ENCODE results near the gene IFITM1. TPM values are rescaled to one million over a fixed set of nuclear protein-coding genes. Genes with fewer than 3 reads are reported as not detected.

The IFITM1 gene
- total and polyA plus RNA-seq, 2 of the 4 experiments (the other 2 are of a cell fraction), result 24.2 to 68.9 TPM

DNA sequence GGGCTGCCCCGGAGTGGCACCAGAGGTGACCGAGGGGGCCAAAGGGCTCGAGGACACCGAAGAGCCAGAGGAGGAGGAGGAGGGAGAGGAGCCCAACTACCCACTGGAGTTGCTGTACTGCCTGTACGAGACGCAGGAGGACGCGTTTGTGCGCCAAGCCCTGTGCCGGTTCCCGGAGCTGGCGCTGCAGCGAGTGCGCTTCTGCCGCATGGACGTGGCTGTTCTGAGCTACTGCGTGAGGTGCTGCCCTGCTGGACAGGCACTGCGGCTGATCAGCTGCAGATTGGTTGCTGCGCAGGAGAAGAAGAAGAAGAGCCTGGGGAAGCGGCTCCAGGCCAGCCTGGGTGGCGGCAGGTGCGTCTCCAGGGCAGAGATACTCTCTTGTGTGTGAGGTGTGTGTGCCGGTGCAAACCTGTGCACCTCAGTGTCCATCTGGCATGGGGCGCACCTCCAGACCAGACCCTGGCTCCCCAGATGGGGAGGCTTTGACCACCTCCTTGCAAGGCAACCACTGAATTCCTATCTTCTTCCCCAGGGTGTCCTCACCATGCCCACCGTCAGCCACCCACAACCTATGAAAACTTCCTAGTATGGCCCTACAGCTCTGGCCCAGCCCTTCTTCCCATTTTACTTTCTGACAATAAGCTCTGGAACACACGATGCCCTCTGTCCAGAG is 32.2 kb upstream of the IFITM1 start:
- H3K18ac ChIP-seq (ENCODE audit: low read depth, low read length), result no peak overlapping the region
- ChIA-PET POLR2A (ENCODE audit: unreplicated experiment) (no interaction called here), CTCF (interaction anchor here (0.6 kb wide), 1 partner anchor 19 kb away, joined by 7 read pairs; no protein-coding TSS in a partner anchor)
- no peak for DNase-seq
- intact Hi-C loops (cut with micrococcal nuclease), result no loop called here
- no peaks in the 10 kb centered on the region for H4K20me1 ChIP-seq (ENCODE audit: insufficient read depth, low read length)
- ATAC-seq (ENCODE audit: low read depth), result no peak
- in situ Hi-C loops (cut with MboI; ENCODE audit: low sequenced_read_pairs), result loop anchor here (10.0 kb wide), 1 partner anchor 57 kb away; no protein-coding TSS in a partner anchor
- TF ChIP-seq MXI1 (IDR thresholded peaks at IDR 0.05; ENCODE audit: borderline replicate concordance, low read depth, low read length) (no peak), POLR2A (IDR thresholded peaks at IDR 0.05; ENCODE audit: low read depth, low read length) (no peak), RAD21 (IDR thresholded peaks at IDR 0.05; ENCODE audit: low read length) (no peak), FOS (IDR thresholded peaks at IDR 0.05; ENCODE audit: low read depth, low read length) (no peak), RFX5 (IDR thresholded peaks at IDR 0.05; ENCODE audit: low read depth, low read length) (no peak), SMC3 (IDR thresholded peaks at IDR 0.05; ENCODE audit: low read depth, low read length) (no peak), ELK1 (IDR thresholded peaks at IDR 0.05; ENCODE audit: borderline replicate concordance, low read depth, low read length) (no peak), MAZ (IDR thresholded peaks at IDR 0.05; ENCODE audit: borderline replicate concordance, low read depth, low read length) (no peak), NFE2L2 (IDR thresholded peaks at IDR 0.05; ENCODE audit: low read depth, low read length) (no peak), RCOR1 (IDR thresholded peaks at IDR 0.05; ENCODE audit: insufficient replicate concordance, low read length) (no peak), CHD1 (IDR thresholded peaks at IDR 0.05; ENCODE audit: low read depth, low read length) (no peak), BHLHE40 (IDR thresholded peaks at IDR 0.05; ENCODE audit: low read depth, low read length) (no peak)
- TF ChIP-seq, protein P1, sequence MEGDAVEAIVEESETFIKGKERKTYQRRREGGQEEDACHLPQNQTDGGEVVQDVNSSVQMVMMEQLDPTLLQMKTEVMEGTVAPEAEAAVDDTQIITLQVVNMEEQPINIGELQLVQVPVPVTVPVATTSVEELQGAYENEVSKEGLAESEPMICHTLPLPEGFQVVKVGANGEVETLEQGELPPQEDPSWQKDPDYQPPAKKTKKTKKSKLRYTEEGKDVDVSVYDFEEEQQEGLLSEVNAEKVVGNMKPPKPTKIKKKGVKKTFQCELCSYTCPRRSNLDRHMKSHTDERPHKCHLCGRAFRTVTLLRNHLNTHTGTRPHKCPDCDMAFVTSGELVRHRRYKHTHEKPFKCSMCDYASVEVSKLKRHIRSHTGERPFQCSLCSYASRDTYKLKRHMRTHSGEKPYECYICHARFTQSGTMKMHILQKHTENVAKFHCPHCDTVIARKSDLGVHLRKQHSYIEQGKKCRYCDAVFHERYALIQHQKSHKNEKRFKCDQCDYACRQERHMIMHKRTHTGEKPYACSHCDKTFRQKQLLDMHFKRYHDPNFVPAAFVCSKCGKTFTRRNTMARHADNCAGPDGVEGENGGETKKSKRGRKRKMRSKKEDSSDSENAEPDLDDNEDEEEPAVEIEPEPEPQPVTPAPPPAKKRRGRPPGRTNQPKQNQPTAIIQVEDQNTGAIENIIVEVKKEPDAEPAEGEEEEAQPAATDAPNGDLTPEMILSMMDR (conservative IDR thresholded peaks at IDR 0.05; ENCODE audit: low read depth, low read length), result no peak
- no peak overlapping the region for H2AK5ac ChIP-seq (ENCODE audit: low read depth, low read length)
- 23% methylated on average over 10 of the region's 26 CpGs; no CpG with 5 or more reads in 1 of the 2 experiments for WGBS, 2 experiments (ENCODE audit: extremely low coverage in 2 of 2, insufficient read length in 1 of 2)
- H2AFZ ChIP-seq (replicated peaks; ENCODE audit: low read length, poor library complexity), result no peak overlapping the region
- H3K23ac ChIP-seq (ENCODE audit: low read depth, low read length), result no peak overlapping the region
- H3K9ac ChIP-seq (ENCODE audit: low read depth, low read length), result no peak overlapping the region
- H3K27ac ChIP-seq (ENCODE audit: insufficient read depth, low read length), result no peak overlapping the region
- H3K9me3 ChIP-seq (ENCODE audit: control insufficient read depth, insufficient read depth, low read length), result peaks cover 4% of the 10 kb centered on the region
- dilution Hi-C loops (cut with HindIII; ENCODE audit: low sequenced_read_pairs, unreplicated experiment), result no loop called here
- H2AK9ac ChIP-seq (replicated peaks; ENCODE audit: low read depth, low read length, poor library complexity), result no peak overlapping the region
- no peak overlapping the region for H4K91ac ChIP-seq (ENCODE audit: insufficient read depth, low read depth, low read length)
- no peak overlapping the region for H3K4me2 ChIP-seq (ENCODE audit: low read depth, low read length)
- no peak overlapping the region for H3K56ac ChIP-seq (ENCODE audit: extremely low read depth, insufficient read depth, low read length)
- no peaks in the 10 kb centered on the region for H3K4me1 ChIP-seq (ENCODE audit: control insufficient read depth, insufficient read depth, low read length)
- H3K9me1 ChIP-seq (ENCODE audit: insufficient read depth, low read length), result no peaks in the 10 kb centered on the region
- no peak overlapping the region for H3K4ac ChIP-seq (ENCODE audit: low read depth, low read length)
- no TSS peak for BruUV-seq (replicated peaks)
- no peak overlapping the region for H2BK20ac ChIP-seq (ENCODE audit: low read depth, low read length)
- peaks cover 70% of the 10 kb centered on the region for H3K27me3 ChIP-seq (ENCODE audit: control insufficient read depth, insufficient read depth, low read length)
- H2BK5ac ChIP-seq (ENCODE audit: low read depth, low read length, poor library complexity, severe bottlenecking), result no peak overlapping the region
- no peak overlapping the region for H4K8ac ChIP-seq (ENCODE audit: low read depth in 2 of 2, low read length in 2 of 2)
- H3K14ac ChIP-seq (replicated peaks; ENCODE audit: low read depth, low read length), result no peak overlapping the region
- H3K36me3 ChIP-seq (ENCODE audit: control insufficient read depth, insufficient read depth, low read length), result no peaks in the 10 kb centered on the region
- no peak overlapping the region for H2BK15ac ChIP-seq (ENCODE audit: low read depth, low read length)
- no peak overlapping the region for H4K5ac ChIP-seq (ENCODE audit: low read depth, low read length)
- no peak overlapping the region for H3K4me3 ChIP-seq (ENCODE audit: insufficient read depth, low read depth, low read length)
- H3K79me1 ChIP-seq (ENCODE audit: low read depth in 1 of 2, low read length in 2 of 2), result no peaks in the 10 kb centered on the region
- no peak overlapping the region for H2BK120ac ChIP-seq (ENCODE audit: low read depth, low read length)

Data from IMR-90 (cell line).